ENCODE measurements around the gene DIAPH3.

Gene DIAPH3

DNA sequence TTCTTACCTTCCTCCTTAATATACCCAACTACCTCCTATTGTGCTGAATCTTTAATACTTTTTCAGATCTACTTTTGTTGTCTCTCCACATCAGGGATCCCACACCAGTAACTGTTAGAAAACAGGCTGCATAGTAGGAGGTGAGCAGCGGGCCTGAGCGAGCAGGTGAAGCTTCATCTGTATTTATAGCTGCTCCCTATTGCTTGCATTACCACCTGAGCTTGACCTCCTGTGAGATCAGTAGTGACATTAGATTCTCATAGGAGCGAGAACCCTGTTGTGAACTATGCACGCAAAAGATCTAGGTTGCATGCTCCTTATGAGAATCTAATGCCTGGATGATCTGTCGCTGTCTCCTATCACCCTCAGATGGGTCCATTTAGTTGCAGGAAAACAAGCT is 279.8 kb downstream of the DIAPH3 start:
- in situ Hi-C loops (cut with MboI; ENCODE audit: low sequenced_read_pairs) = no loop called here

DNA sequence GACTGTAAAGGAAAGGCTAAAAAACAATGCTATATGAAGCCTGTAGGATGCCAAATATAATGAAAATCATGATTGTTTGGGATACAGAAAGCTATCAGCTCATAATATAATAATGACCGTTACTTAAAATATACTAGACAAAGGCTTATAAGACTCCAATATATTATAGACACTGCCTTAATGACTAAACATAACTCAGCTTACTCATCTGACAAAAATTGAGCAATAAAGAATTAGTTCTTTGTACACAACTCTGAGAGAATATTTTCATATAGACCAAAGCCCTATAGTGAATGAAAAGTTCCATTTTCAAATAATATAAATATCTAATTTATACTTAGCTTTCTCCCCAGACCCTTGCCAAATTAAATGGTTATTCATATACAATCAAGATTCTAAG is 283.3 kb downstream of the DIAPH3 start:
- in situ Hi-C loops (cut with MboI; ENCODE audit: low sequenced_read_pairs) = no loop called here

DNA sequence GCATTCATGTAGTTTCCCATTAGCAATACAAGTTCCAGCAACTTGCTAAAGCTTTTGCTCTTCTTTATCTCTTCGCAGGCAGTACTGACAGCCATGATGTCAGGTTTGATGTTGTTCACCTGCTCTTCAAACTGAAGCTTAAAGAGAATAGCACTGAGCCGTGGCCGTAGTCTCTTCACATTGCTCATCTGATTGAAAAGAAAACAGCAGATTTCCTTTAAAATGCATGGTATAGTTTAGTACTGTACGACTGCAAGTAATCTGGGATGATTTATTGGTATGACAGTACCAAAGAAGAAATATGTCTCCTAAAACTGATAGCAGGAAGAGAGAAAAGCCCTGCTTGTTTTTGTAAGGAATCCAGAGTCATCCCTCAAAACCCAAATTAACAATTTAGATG is 284.4 kb downstream of the DIAPH3 start:
- in situ Hi-C loops (cut with MboI; ENCODE audit: low sequenced_read_pairs) = no loop called here

DNA sequence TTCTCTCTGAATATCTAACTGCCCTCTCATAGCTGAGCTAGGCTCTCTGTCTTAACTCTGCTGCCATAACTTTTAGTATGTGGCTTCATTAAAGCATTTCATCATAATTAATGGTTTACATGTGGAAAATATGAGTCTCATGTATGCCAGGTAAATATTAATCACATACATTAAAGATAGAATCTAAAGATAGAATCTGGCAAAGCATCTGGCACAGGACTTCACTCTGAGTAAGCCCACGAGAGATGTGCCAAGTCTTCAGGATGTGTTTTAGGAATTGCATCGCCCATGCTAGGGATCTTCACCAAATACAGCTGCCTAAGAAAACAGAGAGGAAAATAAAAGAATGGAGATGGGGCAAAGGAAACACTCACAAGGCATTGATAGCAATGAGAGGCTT is 285.8 kb downstream of the DIAPH3 start:
- in situ Hi-C loops (cut with MboI; ENCODE audit: low sequenced_read_pairs) = no loop called here

DNA sequence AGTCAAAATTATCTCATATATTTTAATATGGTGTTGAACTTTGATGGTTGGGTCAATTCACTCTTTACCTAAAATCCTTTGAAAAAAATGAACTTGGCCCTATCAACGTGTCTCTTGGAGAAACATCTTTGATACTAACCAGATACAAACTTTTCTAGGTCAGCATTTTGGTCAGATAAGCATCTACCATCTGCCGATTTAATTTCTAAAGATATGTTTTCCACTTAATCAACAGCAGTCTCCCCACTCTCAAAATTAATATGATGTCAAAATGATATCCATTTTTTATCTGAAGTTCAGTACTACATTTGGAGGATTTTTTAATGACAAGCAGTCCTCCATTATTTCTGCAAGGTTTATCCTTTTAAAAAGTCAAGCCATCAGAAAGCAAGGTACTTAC is 288.8 kb downstream of the DIAPH3 start:
- in situ Hi-C loops (cut with MboI; ENCODE audit: low sequenced_read_pairs) = no loop called here

DNA sequence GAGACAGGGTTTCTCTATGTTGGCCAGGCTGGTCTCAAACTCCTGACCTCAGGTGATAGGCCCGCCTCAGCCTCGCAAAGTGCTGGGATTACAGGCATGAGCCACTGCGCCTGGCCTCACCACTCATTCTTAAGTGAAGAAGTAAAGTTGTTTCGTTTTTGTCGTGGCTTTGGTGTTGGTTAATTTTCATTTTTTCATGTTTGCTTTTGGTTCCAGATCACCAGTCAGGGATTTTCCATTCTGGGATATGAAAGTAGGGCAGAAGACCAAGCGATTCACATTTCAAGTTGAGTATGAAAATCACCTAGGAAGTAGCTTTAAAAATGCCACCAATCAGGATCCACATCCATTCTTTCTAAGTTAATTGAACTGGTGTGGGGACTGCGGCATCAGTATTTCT is 289.9 kb downstream of the DIAPH3 start:
- in situ Hi-C loops (cut with MboI; ENCODE audit: low sequenced_read_pairs) = no loop called here

DNA sequence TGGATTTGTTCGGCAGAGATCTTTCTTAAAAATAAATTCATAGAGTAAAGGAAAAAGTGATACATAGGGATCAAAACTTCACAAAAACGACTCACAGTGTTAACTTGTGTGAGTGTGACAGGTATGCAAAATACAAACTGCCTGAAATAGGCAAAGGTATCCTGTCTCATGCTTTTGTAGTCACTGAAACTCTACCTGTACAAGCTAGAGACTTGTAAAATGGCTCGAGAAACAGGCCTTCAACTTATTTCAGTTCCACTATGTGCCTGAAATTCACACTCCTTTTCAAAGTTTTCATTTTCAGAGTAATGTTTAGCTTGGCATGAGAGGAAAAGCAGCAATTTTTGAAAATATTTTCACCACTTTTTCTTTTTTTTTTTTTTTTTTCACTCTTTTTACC is 290.4 kb downstream of the DIAPH3 start:
- in situ Hi-C loops (cut with MboI; ENCODE audit: low sequenced_read_pairs) = no loop called here

DNA sequence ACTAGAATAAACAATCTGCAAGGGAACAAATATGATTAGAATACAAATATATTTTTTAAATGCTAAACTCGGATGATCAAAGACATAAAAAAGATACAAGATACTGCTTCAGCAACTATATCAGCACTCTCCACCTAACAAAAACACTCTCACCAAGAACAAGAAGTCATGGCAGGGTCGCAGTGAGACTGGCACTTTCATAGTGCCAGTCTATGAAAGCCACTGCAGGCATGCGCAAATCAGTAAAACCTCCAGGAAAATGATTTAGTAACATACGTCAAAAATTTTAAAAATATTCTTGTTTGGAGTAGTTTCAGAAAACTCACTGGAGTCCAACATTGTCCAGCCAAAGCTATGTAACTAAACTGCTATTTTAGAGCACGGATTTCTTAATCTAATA is 295.9 kb downstream of the DIAPH3 start:
- in situ Hi-C loops (cut with MboI; ENCODE audit: low sequenced_read_pairs) = no loop called here

DNA sequence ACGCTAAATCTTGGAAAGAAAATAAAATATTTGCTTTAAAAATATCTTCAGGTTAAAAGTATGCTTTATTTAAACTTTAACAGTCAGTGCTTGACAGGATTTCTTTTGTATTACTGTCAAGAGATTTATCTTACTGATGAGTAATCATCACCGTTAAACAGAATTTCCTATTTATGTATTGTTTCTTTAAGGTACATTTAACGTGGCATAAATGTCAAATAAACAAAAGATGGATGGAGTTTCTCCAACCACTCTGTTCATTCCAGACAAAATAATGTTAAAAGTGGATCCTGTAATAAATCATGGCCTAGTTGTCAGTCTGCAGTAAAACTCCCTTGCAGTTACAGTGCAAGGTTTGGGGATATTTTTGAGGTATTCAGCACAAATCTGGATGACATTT is 298.3 kb downstream of the DIAPH3 start:
- in situ Hi-C loops (cut with MboI; ENCODE audit: low sequenced_read_pairs) = no loop called here

DNA sequence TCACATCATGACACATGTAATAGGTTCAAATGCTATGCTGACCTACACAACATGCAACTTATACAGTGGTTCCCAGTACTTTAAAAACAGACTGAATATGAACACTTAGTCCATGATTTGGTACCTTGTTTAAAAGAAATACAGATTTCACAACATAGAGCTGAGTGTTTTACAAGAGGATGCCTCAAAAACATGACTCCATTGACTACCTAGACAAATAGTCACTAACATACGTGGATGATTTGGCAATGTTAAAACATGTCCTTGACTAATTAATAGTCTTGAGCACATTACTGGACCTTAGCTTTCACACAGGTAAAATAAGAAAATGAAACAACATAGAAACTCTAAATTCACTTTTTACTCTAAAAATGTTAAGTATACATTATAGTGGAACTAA is 300.1 kb downstream of the DIAPH3 start:
- in situ Hi-C loops (cut with MboI; ENCODE audit: low sequenced_read_pairs) = no loop called here

DNA sequence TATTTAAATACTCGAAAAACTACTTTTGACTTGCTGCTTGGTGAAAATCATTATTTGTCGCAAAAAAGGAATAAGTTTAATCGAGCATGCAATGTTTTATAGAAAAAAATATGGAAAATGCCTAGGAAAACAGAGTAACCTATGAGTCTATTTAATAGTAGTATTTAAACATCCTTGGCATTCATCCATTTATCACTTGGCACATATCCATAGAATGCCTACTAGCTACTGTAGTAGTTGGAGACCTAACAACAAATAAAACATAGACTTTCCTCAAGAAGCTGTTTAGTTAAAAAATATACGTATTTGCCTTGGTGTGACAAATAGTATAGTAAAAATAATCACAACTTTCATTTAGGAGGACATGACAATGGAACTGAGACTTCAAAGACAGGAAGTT is 302.1 kb downstream of the DIAPH3 start:
- in situ Hi-C loops (cut with MboI; ENCODE audit: low sequenced_read_pairs) = no loop called here

DNA sequence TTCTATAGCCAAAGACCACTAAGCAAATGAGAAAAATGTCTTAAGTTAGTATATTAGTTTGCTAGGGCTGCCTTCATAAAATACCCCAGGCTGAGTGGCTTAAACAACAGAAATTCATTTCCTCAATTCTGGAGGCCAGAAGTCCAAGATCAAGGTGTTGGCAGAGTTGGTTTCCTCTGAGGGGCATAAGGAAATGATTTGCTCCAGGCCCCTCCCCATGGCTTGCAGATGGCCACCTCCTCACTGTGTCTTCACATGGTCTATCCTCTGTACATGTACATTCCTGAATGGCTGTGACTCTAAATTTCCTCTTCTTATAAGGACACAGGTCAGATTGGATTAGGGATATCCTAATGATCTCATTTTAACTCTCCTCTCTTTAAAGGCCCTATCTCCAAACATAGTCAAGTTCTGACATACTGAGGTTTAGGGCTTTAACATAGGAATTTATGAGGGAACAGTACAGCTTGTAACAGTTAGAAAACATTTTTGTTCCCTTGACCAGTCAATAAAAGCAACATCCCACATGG is 307.4 kb downstream of the DIAPH3 start:
- in situ Hi-C loops (cut with MboI; ENCODE audit: low sequenced_read_pairs) = no loop called here

DNA sequence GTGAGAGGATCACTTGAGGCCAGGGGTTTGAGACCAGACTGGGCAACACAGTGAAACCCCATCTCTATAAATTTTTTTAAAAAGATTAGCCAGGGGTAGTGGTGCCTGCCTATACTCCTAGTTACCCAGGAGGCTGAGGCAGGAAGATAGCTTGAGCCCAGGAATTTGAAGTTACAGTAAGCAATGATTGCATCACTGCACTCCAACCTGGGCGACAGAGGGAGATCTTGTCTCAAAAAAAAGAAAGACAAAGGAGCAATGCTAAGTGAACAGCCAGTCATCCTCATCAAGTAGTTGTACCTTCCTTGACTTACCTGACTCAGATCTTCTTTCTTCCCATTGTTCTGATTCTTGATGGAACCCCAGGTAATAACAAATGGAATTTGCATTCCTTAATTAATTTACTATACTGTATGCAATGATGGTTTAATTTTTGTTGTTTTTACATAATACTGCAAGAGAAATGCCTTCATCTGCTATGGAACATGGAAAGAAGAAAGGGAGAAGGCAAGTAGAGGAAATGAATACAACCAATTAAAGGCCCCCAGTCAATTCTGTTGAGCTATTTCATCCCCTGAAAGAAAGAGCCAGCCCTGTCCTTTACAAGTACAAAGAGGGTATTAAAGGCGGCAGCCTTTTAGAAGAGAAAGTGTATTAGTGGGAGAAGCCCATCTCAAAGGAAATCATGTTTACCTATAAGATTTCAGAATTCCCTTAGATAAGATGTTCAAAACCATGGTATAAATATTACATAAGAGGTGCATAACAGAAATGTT is 316.7 kb downstream of the DIAPH3 start:
- in situ Hi-C loops (cut with MboI; ENCODE audit: low sequenced_read_pairs) = no loop called here

DNA sequence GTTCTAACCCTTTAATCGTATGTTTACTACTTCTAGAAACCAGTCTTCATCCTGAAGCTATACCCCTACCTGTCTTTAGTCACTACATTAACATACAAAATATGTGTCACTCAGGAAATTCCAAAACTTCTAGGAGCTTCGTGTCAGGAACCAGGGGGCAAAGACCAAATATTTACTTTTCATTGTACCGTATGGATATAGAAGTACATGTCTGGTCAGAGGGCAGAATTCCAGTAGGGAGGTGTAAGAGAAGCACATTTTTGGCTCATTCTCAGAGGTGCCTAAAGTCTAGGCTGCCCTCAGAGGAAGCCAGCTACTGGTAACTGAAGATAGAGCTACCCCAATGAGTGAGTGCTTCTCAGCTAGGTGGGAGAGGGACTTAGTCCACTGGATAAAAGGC is 320.7 kb downstream of the DIAPH3 start:
- in situ Hi-C loops (cut with MboI; ENCODE audit: low sequenced_read_pairs) = no loop called here

DNA sequence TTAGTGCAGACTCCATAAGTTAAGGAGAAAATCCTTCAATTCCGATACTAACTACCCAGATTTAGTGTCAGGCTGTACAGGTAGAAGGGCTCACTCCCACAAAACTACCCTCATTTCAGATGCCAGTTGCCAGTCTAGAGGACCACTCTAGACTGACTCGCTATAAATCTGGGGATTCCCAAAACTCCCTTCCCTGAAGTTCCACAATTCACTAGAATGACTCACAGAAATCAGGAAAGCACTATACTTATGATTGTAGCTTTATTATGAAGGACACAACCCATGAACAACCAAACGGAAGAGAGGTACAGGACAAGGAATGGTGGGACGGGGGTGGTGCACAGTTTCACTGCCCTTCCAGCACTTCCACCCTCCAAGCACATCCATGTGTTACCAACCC is 321.2 kb downstream of the DIAPH3 start:
- in situ Hi-C loops (cut with MboI; ENCODE audit: low sequenced_read_pairs) = no loop called here

DNA sequence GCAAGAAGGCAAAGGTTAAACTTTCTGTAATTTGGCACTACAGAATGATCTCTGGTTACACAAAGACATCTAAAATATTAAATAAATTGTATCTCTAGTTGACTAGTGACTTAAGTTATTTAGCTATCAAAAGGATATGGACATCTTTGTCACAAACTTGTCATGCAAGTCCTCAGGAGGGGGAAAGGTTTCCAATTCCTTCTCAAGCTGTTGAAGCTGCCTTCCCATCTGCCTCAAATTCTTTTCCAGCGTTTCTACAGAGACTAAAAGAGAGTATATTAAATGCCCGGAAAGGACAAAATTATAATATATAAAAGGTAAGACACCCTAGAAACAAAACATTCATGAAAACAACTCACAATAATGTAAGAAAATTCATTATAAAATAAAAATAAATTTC is 324.5 kb downstream of the DIAPH3 start:
- in situ Hi-C loops (cut with MboI; ENCODE audit: low sequenced_read_pairs) = no loop called here

DNA sequence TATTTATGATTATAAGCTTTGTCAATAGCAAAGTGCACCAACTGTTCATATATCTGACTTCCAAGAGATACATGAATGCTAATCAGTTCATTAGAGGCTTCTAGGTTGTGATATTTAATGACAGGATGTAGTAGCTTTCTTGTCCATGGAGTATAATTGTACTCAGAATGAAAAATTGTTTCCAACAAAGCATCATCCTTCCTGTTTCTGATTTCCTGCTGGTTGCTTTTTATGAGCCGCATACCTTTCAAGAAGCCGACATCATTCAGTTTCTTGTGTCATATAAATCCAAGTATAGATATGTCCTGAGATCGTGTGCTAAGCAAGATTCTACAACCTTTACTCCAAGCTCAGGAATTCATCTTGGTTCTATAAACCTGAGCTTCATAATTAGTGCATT is 326.6 kb downstream of the DIAPH3 start:
- in situ Hi-C loops (cut with MboI; ENCODE audit: low sequenced_read_pairs) = no loop called here

DNA sequence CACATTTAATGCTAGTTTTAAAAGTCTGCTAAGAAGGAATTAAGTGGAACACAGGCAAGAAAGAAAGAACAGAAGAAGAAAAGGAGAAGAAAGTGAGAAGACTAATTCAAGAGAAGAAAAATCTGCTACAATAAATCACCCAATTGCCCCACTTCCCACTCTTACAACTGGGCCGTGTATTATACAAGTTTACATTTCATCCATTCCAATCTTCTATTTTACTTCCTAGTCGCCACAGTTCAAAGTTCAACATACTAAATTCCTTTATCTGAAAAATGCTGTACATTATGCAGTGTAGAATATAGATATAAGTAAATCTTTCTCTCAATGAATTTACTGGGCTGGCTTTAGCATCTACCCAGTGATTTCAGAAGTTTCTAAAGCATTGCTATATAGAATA is 328.2 kb downstream of the DIAPH3 start:
- in situ Hi-C loops (cut with MboI; ENCODE audit: low sequenced_read_pairs) = no loop called here

DNA sequence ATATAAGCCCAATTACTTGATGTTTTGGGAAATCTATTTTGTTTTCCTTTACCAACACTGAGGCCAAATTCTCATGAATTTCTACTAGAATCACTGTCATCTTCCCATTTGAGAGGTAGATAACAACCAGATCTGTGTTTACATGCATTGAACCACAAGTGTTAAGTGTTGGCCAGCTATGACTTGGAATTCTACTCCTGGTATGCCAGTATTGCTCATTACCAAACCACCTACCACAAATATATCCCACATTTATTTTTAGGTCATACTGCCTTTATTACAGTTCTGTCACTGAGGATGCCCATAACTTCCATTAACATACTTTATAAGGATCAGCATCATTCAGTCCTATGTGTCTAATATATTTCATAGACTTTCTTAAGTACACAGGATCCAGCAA is 328.9 kb downstream of the DIAPH3 start:
- in situ Hi-C loops (cut with MboI; ENCODE audit: low sequenced_read_pairs) = no loop called here

DNA sequence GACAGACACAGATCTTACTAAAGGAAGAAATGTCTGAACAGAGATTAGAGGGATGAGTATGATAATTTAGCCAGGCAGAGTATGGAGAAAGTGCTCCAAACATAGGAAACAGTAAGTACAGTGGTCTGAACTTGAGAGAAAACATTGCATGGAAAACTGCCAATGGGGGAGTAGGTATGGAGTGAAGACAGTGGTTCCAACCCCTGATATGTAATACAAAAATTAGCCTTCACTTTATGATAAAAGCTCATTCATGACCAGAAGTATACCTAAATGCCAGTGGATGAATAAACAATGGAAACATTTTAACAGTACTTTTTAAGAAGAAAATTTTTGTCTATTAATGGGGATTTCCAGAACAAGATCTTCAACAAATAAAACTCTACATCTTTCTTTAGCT is 334.0 kb downstream of the DIAPH3 start:
- in situ Hi-C loops (cut with MboI; ENCODE audit: low sequenced_read_pairs) = no loop called here

DNA sequence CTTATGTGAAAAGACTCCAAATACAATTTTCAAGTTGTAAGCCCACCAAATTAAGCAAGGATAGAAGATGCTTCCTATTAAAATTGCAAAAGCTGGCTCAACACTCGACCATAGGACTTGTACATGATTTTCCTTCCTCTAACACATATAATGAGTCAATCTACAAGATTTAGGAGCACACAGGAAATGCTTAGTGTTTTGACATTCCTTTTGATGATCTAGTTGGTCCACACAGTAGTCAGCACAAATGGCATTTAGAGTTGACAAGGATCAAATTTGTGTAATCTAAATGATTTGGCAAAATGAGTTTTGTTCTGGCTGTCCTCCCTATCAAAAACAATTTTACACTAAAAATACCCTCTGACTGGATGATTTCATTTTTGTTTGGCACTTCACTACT is 340.2 kb downstream of the DIAPH3 start:
- in situ Hi-C loops (cut with MboI; ENCODE audit: low sequenced_read_pairs) = no loop called here

DNA sequence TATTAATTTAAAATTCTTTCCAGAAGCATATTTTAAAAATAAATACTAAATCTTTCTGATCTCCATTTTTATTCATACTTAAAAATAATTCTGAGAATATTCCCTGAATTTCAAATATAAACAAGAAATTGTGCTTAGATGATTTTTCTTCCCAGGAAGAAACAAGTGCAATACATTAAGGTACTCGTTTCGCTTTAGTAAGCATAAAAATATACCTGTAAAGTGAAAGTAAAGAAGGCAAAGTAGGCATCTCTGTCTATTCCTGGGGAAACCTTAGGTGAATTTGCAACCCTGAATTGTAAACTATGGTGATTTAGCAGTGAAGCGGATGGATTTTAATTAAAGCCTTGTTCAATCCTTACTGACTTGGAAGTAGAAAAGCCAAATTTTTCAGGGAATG is 354.2 kb downstream of the DIAPH3 start:
- in situ Hi-C loops (cut with MboI; ENCODE audit: low sequenced_read_pairs) = no loop called here

DNA sequence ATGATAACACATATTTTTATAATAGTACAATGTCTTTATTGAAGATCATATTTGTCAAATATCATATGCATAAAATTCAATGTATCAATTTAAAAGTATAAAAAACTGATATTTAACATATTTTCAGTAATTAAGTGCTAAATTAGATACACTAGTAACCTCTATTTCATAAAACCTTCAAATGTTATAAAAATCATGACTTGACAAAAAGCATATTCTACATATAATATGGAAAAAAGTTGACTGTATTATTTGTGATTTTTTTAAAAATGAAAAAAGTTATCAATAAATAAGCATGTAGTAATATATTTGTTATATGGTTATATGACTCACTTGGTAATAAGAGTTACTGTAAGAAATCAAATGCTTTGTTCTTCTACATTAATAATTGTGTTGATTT is 356.9 kb downstream of the DIAPH3 start:
- in situ Hi-C loops (cut with MboI; ENCODE audit: low sequenced_read_pairs) = no loop called here

Measured in HL-60/S4 treated with retinoic acid at 250 ng/mL for 4 days and 3 days (cell line).